ENCODE data around the gene OR8B3.
"Not testable (repeated sequence)": the region's sequence is repeated elsewhere in the genome, so short reads cannot be mapped to it uniquely, and the experiment has no call there.

GRCh38 chr11:124396847-124397246, 2.0 kb downstream of the OR8B3 start:
- not testable (repeated sequence) for TF ChIP-seq POLR2AphosphoS5, POLR2A, CTCF, EP300 (IDR thresholded peaks at IDR 0.05)

All from sigmoid colon (tissue), 4 donors.